GM19397 (cell line): ENCODE measurements around the gene GTPBP4.

ENCODE experiments used
- ATAC-seq: cut with Tn5 transposase; IDR thresholded peaks from one replicate; pipeline ENCODE4 v1.9.1; 2021; ENCODE audit warnings: mild to moderate bottlenecking, moderate library complexity; ENCODE audit not compliant: unreplicated experiment

GTPBP4 gene

DNA sequence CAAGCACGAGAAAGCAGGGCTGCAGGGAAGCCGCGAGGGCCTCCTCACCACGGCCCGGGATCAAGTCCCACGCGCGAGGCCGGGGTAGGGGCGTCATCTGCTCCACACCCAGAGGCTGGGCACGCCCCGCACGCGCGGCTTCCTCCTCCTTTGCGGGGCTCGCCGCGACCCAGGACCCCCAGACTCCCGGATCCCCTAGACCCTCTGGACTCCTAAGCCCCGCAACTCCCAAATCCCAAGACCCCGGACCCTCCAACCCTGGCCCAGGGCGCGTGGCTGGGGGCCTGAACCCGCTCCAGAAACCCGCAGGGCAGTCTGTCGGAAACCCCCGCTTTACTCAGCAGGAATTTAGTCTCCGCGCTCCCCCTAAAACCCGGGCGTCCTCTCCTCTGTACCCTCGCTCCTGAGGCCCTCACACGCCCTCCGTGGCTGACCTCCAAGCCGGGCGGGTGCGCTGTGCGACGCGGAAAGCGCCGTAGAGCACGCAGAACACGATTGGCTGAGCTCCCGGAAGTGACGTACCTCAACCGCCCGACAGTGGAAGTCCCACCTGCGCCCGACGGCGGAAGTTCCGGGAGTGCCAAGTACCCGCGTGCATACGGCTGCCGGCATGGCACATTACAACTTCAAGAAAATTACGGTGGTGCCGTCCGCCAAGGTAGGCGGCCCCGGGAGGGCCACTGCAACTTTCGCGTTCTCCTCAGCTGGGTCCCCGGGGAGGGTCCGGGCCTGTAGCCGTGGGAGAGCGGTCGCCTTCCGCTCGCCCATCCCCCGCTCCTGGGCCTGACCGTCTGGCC, at the start of gene GTPBP4:
Gene GTPBP4, plus strand, starts transcription at position 565 of the 797 bp plus-strand sequence. Its CDS starts 46 bp downstream, at position 611.
- ATAC-seq, result peak; percentile 96

DNA sequence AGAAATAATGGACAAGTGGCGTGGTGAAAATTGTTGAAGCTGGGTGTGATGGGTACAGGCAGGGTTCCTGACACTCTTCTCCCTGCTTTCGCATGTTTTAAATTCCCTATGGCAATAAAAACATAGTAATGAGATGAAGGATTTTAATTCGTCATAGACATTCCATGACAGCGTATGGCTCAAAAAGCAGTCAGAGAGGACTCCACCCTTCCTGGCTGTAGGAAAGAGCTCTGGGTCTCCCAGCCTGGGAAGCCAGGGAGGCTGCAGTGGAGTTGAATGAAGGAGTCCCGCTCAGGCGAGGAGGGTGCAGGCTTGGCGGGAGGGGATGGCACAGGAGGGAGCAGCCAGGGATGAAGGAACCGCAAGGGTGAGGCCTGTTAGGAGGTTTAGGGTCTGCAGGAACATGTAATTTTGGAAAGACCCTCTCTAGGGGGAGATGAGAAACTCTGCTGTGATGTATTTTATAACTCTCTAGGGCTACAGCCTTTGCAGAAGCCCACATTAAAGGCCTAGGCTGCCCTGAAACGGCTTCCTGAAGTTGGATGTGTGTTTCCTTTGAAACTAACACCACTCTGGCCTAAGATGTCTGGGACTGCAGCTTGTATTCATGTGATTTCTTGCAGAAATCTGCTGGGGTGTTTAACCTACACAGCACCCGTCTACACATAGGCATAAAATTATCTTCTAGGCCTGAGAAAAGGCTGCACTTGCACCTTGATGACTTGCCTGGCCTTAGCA, 49.1 kb upstream of the GTPBP4 start:
- no peak for ATAC-seq

DNA sequence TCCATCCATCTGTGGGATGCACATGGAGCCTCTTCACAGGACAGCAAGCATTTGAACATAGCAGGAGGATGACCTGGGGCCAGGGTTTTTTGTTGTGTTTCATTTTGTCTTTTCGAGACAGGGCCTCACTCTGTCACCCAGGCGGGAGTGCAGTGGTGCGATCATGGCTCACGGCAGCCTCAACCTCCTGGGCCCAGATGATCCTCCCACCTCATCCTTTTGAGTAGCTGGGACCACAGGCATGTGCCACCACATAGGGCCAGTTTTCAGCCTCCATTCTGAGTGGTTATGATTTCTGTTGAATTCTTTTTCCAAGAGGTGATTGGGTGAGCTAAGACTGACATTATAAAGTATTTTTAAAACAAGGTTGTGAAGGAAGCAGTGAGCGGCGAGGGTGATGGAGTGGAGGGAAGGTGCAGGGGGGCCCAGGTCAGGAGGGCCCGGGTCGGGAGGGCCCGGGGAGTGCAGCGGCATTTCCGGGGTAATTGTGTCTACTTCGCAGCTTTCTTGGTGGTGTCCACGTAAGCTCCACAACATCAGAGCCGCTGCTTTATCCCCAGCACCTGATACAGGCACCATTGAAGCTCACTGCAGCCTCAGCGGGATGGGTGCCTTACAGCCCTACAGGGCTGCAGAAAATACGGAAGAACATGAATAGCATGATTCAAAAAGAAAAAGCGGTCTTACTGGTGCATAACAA, 44.8 kb upstream of the GTPBP4 start:
- peak; percentile 49 for ATAC-seq

DNA sequence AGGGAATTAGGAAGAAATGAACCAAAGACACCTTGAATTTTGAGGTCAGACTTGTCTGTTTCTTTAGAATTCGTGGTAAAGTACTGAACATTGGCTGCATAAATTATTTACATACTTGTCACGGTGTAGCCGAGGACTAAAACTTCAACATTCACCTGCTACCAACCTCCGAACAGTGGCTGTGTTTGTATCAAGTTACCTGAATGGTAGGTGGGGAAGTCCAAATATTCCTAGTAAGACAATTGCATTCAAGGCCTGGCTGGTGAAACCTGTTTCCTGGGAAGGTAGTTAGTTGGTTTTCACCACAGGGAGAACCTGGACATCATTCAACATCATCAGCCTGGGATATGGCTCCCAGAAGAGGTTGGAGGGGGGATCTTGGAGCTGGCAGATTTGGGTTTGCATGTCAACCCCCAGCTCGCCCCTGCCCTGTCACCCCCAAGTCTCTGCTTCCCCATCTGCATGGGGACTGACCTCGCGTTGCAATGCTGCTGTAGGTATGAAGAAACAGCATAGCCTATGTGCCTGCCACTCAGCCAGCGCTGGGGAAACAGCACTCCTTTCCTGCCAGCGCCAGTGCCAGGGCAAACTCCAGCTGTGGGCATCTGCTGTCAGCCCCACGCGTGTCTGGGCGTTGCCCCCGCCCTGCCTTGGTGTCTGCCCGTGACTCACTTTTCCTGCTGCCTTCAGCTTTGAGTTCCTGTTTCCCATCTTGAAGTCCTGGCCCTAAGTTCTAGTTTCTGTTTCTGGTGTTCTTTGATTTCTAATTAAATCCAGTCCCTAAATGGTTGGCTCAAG, 44.0 kb upstream of the GTPBP4 start:
- peak; percentile 29 for ATAC-seq

DNA sequence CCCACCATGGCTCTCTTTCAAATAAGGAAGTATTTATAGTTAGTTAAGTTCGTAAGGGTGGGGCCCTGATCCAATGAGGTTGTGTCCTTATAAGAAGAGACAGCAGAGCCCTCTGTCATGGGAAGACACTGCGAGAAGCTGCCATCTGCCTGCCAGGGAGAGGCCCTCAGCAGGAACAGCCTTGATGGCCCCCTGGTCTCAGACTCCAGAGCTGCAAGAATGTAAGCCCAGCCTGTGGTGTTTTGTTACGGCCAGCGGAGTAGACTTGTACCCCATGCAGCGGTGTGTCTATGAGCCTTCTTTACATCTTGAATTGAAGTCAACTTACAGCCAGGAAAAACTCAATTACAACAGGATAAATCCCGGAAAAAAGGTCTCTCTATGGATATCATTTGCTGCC, 42.5 kb upstream of the GTPBP4 start:
- ATAC-seq, result no peak

DNA sequence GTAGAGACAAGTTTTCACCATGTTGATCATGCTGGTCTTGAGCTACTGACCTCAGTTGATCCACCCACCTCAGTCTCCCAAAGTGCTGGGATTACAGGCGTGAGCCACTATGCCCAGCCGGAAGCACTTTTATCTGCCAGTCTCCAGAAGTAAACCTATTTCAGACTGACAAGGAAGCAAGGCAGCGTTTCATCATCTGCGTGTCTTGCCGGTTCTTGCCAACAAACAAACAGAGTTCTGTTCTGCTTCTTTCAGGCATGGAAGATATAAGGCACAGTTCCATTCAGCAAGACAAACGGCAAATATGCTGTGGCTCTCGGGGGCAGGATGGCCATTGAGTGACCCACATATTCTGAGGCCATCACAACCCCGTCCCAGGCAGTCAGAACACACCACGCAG, 41.2 kb upstream of the GTPBP4 start:
- no peak for ATAC-seq

DNA sequence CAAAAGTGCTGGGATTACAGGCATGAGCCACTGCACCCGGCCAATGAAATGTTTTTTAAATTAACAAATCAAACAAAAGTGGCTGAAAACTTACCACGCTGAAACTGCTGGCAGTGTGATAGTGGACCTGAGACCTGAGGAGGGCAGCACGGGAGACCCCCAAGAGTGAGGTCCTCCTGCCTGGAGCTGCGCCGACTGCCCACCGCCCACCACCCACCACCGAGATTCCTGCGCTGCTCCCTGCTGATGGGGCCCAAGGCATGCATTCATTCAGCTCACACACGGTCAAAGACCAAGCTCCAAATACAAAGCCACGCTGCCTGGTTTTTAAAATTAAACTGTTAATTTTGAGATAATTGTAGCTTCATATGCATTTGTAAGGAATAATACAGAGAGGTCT, 40.4 kb upstream of the GTPBP4 start:
- ATAC-seq, result no peak

DNA sequence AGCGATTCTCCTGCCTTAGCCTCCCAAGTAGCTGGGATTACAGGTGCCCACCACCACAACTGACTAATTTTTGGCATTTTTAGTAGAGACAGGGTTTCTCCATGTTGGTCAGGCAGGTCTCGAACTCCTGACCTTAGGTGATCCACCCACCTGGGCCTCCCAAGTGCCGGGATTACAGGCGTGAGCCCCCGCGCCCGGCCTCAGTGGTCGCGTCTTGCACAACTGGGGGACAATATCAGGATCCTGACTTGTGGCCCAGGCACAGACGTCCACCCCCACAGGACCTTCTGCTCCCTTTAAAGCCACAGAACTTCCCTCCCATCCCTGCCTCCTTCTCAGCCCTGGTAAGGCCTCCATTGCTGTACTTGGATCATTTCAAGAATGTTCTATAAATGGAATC, 39.9 kb upstream of the GTPBP4 start:
- no peak for ATAC-seq

DNA sequence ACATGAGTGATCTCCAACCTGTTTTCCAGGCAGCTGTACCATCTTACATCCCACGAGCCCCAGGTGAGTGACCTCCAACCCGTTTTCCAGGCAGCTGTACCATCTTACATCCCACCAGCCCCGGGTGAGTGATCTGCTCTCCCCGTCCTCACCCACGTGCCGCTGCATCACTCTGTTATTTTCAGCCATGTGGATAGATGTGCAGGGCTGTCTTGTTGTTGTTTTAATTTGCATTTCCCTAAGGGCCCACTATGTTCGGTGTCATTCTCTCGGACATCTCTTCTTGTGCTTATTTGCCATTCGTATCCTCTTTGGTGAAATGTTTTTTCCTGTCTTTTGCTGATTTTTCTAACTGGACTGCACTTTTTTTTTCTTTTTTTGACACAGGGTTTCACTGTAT, 38.8 kb upstream of the GTPBP4 start:
- ATAC-seq, result no peak

DNA sequence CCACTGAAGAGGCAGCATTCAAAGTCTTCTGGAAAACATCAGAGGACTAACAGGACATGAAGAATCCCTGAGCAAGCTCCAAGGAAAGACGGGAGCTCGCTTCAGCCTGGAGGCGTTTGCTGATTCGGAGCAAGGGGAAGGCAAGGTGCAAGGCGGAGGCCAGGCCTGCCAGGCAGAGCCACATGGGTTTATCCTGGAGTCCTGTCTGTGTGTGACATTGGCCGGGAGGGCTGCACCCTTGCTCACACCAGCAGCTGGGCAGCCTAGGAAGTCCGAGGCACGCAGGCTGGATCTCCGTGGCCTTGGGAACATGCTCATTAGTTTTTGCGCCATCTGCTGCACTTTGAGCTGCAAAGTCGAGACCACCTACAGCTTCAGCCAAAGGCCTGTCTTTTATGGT, 34.4 kb upstream of the GTPBP4 start:
- ATAC-seq, result no peak

DNA sequence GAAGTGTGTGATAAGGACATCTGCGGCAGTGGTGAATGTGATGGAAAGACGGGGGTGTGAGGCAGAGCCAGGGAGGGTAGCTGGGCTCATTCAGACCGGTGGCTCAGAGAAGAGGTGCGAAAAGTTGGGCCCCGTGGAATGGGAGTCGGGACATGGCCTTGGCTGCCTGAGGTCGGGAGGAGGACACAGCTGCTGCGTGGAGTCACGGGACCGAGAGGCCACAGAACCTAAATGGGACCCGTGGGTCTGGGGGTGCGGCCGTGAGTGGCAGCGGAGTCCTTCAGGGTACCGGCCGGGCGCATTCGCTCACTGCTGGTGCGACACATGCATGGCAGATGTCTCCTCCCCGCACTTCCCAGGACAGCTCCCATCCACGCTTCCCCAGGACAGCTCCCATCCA, 33.8 kb upstream of the GTPBP4 start:
- ATAC-seq, result no peak

DNA sequence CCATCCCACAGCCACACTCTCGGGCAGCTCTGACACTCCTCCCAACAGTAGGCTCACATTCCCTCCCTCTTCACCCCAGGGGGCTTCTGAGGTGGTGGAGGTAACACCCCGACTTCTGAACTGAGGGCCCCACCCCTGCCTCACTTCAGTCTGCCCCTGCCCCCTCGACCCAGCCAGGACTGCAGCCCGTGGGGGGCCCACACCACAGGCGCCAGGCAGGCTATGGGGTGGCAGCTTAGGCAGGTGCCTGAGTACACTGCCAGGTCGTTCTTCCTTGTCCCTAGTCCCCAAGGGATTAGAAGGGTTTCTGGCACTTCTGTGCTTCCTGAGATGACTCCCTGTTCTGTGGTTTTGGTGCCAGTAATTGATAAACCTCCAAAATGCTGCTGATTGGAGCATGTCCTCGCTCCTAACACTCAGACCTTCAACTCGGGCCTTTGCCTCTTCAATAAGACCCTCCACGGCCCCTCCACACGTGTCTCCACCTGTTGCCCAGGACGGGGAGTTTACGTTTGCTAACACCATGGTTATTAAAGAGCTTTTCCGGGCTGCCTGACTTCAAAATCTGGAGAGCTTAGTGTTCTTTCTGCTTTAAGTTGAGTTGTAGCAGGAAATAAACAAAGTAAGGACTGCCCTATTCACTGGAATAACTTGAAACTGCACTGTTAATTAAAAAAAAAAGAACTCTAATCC, 33.0 kb upstream of the GTPBP4 start:
- ATAC-seq, result no peak

DNA sequence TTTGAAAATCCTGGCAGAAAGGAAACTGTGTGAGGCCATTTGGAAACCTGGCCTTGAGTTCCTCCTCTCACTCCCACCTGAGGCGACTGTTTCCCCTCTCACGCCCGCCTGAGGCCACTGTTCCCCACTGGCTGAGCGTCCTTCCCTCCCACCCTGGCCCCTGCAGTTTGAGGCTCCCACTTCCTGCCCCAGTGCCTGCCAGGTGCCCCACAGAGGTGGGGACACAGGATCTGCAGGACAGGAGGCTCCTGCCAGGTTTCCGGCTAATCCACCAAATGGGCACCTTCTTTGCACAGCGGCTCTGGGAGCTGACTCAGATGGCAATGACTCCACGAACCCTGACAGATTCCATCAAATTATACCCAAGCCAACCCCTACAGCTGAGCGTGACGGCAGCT, 32.4 kb upstream of the GTPBP4 start:
- ATAC-seq, result no peak

DNA sequence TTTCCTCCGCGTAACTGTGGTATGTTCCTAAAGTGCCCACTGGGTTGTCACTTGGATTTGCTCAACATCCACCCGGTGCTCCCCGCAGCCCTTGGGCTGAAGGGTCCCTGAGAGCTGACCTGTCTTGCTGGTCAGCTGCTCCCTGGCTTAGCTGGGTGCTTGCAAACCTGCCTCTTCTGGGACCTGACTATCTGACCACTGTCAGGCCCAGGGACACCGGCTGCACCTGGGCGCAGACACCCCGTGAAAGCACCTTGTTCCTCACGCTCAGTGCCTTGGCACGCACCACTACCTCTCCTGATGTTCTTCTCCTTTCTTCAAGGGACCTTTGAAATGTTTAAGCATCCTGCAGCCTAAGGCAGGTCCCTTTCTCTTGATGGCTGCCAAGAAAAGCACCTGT, 30.1 kb upstream of the GTPBP4 start:
- ATAC-seq, result no peak

DNA sequence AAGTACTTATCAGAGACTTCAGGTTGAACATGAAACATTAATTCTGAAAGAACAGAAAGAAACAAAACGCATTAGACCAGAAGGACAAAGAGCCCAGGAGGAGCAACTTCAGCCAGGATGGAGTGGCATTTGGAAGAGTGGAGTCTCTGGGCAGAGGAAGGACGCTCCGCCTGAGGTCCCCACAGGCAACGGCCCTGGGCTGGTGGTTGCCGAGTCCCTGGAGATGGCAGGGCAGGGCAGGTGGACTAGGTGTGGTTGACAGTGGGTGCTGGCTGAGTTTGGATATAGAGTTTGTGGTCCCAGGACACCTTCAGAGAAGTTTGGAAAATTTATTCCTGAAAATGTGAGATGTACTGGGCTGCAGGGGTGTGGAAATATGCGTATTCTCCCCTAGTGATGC, 29.4 kb upstream of the GTPBP4 start:
- no peak for ATAC-seq

DNA sequence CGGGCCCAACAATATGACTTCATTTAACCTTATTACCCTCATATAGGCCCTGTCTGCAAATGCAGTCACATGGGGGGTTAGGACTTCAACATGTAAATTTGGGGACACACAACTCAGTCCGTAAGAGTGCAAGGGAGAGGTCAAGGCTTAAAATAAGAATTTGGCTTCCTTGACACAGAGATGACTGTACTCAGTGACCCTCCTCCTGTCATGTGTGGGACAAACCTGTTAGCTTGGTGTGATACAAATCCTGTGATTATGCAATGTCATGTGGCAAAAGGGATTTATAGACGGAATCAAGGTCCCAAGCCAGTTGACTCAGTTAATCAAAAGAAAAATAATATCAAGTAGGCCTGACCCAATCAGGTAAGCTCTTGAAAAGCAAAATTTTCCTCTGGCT, 25.9 kb upstream of the GTPBP4 start:
- no peak for ATAC-seq

DNA sequence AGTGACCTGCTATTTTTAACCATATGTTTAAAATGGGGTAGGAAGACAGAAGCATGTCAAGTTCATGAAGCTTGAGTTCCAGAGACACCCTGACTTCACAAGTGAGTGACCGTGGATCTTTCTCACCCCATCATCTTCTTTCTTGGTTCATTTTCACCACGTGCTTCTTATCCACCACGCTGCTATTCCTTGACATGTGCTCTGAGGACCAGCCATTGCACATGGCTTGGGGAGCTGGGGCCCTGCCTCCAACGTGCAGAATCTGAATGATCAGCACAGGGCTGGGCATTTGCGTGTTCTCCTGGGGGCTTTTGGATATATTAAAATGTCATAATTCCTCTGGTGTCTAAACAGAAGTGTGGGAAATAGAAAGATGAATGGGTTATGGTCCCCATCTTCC, 25.0 kb upstream of the GTPBP4 start:
- no peak for ATAC-seq

DNA sequence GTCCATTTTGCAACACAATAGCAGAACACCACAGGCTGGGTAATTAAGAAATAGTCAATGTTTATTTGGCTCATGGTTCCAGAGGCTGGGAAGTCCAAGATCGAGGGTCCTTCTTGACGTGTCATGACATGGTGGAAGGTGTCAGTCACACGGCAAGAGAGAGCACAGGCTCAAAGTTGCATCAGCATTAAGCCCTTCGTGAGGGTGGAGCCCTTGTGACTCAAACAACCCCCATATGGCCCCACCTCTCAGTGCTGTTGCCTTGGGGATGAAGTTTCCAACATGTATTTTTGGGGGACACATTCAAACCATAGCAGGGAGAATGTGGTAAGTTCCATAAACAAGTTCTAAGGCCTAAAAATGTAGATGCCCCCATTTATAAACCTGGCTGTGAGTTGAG, 24.6 kb upstream of the GTPBP4 start:
- no peak for ATAC-seq

DNA sequence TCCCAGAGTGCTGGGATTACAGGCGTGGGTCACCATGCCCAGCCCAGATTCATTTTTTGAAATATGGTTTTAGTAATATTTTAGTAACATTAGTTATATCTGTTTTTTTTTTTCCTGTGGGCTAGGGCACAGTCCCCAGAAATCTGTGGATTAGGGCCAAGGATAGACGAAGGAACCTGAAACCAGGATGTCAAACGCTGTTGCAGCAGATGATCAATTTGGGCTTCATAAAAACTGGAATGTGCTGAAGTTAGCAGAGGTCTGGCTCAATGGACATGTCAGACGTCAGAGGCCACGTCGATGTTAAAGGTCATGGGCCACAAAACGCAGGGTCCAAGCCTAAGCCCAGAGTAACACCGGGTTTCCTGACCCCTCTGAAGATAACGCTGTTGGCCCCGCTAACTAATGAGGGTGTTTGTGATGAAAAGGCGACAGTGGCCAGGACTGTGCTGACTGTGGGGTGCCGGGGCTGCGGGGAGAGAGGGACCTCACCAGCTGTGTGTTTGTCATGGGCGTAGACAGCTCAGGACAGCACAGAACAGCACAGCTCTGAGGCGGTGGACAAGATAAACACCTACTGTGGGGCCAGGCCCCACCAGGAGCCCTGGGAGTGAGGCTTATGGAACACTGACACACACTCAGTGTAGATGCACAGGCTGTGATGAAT, 23.8 kb upstream of the GTPBP4 start:
- no peak for ATAC-seq

DNA sequence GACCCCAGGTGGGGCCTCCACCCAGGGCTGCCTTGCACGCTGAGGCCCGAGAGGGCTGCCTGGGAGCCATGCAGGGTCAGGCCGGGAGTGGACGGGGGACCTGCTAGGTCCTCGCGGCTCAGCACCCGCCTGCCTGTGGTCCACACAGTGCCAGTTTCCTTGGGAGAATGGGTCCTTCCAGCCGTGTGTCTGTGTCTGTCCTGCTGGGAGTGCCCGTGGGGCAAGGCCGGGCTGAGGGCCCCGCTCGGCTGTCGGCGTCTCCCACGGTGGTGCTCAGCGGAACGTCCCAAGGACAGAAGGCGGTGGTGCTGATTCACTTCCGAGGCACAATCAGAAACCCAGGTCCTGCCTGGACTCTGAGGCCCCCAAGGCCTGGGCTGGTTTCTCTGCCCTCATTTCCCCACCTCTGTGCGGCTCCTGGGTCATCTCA, 23.2 kb upstream of the GTPBP4 start:
- no peak for ATAC-seq
